Measurements from ENCODE around the gene IFT80.
A peak's percentile ranks its signal among the peaks of the same experiment; 100 is the strongest.
"Not testable (repeated sequence)": the region's sequence is repeated elsewhere in the genome, so short reads cannot be mapped to it uniquely, and the experiment has no call there.

The IFT80 gene

GRCh38 chr3:160400030-160400701, 1.1 kb upstream of the IFT80 start:
- DNase-seq = peak; percentile 41

GRCh38 chr3:160398820-160399124, 253 bp downstream of the IFT80 start:
- no peak for DNase-seq

- DNase-seq = peak; percentile 37
These were observed 3.7 kb downstream of the IFT80 start for GRCh38 chr3:160395297-160395696.

GRCh38 chr3:160394009-160394392, 5.0 kb downstream of the IFT80 start:
- DNase-seq = no peak

GRCh38 chr3:160393346-160394008, 5.5 kb downstream of the IFT80 start:
- peak; percentile 23 for DNase-seq

- DNase-seq = no peak
These were observed 6.2 kb downstream of the IFT80 start for GRCh38 chr3:160392798-160393197.

GRCh38 chr3:160390565-160391138, 8.4 kb downstream of the IFT80 start:
- DNase-seq = no peak

- DNase-seq = no peak
These were observed 14.2 kb downstream of the IFT80 start for GRCh38 chr3:160384639-160385318.

GRCh38 chr3:160381470-160381869, 17.6 kb downstream of the IFT80 start:
- DNase-seq = no peak

- DNase-seq = no peak
These were observed 19.3 kb downstream of the IFT80 start for GRCh38 chr3:160379628-160380214.

GRCh38 chr3:160378331-160379109, 20.5 kb downstream of the IFT80 start:
- DNase-seq = no peak

GRCh38 chr3:160376681-160377080, 22.3 kb downstream of the IFT80 start:
- DNase-seq = no peak

GRCh38 chr3:160374925-160375324, 24.1 kb downstream of the IFT80 start:
- no peak for DNase-seq

- DNase-seq = no peak
These were observed 24.6 kb downstream of the IFT80 start for GRCh38 chr3:160374472-160374871.

GRCh38 chr3:160373655-160374054, 25.4 kb downstream of the IFT80 start:
- no peak for DNase-seq

GRCh38 chr3:160372780-160373179, 26.2 kb downstream of the IFT80 start:
- DNase-seq = peak; percentile 54

GRCh38 chr3:160370987-160371857, 27.8 kb downstream of the IFT80 start:
- DNase-seq = no peak

- DNase-seq = no peak
These were observed 29.2 kb downstream of the IFT80 start for GRCh38 chr3:160369784-160370183.

- peak; percentile 94 for DNase-seq
These were observed 30.2 kb downstream of the IFT80 start for GRCh38 chr3:160368804-160369203.

GRCh38 chr3:160365869-160366522, 33.0 kb downstream of the IFT80 start:
- no peak for DNase-seq

- not testable (repeated sequence) for DNase-seq
These were observed 36.1 kb downstream of the IFT80 start for GRCh38 chr3:160362896-160363295.

Data from MV-4-11 (cell line).